NCI-H345 (cell line): ENCODE data around the gene LIMA1.
"Not testable (repeated sequence)": the region's sequence is repeated elsewhere in the genome, so short reads cannot be mapped to it uniquely, and the experiment has no call there.

Source experiments
- DNase-seq: peaks from one replicate; lab custom pipeline; 2025; lab: John Stamatoyannopoulos, UW

The LIMA1 gene

GRCh38 chr12:50283229-50283923 lies at the start of gene LIMA1:
LIMA1 (minus strand) TSS chr12:50283520; CDS start chr12:50248751, 34,769 bp downstream.
- peak; percentile 75 for DNase-seq

- no peak for DNase-seq
Observed at GRCh38 chr12:50331745-50332144, 48.4 kb upstream of the LIMA1 start.

GRCh38 chr12:50328664-50329063 lies 45.3 kb upstream of the LIMA1 start:
- not testable (repeated sequence) for DNase-seq

GRCh38 chr12:50326590-50327284 lies 43.4 kb upstream of the LIMA1 start:
- DNase-seq: peak; percentile 15

- no peak for DNase-seq
Observed at GRCh38 chr12:50325890-50326391, 42.6 kb upstream of the LIMA1 start.

GRCh38 chr12:50324770-50325169 lies 41.5 kb upstream of the LIMA1 start:
- DNase-seq: not testable (repeated sequence)

GRCh38 chr12:50324077-50324476 lies 40.8 kb upstream of the LIMA1 start:
- not testable (repeated sequence) for DNase-seq

GRCh38 chr12:50322206-50322605 lies 38.9 kb upstream of the LIMA1 start:
- no peak for DNase-seq

GRCh38 chr12:50317203-50317602 lies 33.9 kb upstream of the LIMA1 start:
- no peak for DNase-seq

- no peak for DNase-seq
Observed at GRCh38 chr12:50315803-50316202, 32.5 kb upstream of the LIMA1 start.

GRCh38 chr12:50314636-50315312 lies 31.5 kb upstream of the LIMA1 start:
- DNase-seq: no peak

GRCh38 chr12:50313971-50314370 lies 30.7 kb upstream of the LIMA1 start:
- not testable (repeated sequence) for DNase-seq

GRCh38 chr12:50313256-50313931 lies 30.1 kb upstream of the LIMA1 start:
- no peak for DNase-seq

- not testable (repeated sequence) for DNase-seq
Observed at GRCh38 chr12:50311858-50312609, 28.7 kb upstream of the LIMA1 start.

GRCh38 chr12:50309950-50310349 lies 26.6 kb upstream of the LIMA1 start:
- DNase-seq: no peak

- no peak for DNase-seq
Observed at GRCh38 chr12:50302686-50303085, 19.4 kb upstream of the LIMA1 start.

- no peak for DNase-seq
Observed at GRCh38 chr12:50297996-50298395, 14.7 kb upstream of the LIMA1 start.

GRCh38 chr12:50297027-50297426 lies 13.7 kb upstream of the LIMA1 start:
- no peak for DNase-seq

GRCh38 chr12:50296554-50296953 lies 13.2 kb upstream of the LIMA1 start:
- no peak for DNase-seq

GRCh38 chr12:50291377-50291776 lies 8.1 kb upstream of the LIMA1 start:
- DNase-seq: no peak

- DNase-seq: not testable (repeated sequence)
Observed at GRCh38 chr12:50290692-50291091, 7.4 kb upstream of the LIMA1 start.
